GM18519 (cell line): ENCODE results near the gene LCE1C.

Experiments
- ATAC-seq: cut with Tn5 transposase; IDR thresholded peaks from one replicate; pipeline ENCODE4 v1.9.1; 2021; ENCODE audit warnings: mild to moderate bottlenecking, moderate library complexity; ENCODE audit not compliant: unreplicated experiment, low FRiP score

The LCE1C gene

DNA sequence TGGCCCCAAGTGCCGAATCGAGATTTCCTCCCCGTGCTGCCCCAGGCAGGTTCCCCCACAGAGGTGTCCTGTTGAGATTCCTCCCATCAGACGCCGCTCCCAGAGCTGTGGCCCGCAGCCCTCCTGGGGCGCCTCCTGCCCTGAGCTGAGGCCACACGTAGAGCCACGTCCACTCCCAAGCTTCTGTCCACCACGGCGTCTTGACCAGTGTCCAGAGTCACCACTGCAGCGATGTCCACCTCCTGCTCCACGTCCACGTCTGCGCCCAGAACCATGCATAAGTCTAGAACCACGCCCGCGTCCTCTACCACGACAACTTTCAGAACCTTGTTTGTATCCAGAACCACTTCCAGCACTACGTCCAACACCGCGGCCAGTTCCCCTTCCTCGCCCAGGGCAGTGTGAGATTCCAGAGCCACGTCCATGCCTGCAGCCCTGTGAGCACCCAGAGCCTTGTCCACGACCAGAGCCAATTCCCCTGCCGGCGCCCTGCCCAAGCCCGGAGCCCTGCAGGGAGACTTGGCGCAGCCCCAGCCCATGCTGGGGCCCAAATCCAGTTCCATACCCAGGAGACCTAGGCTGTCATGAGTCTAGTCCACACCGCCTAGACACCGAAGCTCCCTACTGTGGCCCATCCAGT lies 45.8 kb downstream of the LCE1C start:
- ATAC-seq = no peak

DNA sequence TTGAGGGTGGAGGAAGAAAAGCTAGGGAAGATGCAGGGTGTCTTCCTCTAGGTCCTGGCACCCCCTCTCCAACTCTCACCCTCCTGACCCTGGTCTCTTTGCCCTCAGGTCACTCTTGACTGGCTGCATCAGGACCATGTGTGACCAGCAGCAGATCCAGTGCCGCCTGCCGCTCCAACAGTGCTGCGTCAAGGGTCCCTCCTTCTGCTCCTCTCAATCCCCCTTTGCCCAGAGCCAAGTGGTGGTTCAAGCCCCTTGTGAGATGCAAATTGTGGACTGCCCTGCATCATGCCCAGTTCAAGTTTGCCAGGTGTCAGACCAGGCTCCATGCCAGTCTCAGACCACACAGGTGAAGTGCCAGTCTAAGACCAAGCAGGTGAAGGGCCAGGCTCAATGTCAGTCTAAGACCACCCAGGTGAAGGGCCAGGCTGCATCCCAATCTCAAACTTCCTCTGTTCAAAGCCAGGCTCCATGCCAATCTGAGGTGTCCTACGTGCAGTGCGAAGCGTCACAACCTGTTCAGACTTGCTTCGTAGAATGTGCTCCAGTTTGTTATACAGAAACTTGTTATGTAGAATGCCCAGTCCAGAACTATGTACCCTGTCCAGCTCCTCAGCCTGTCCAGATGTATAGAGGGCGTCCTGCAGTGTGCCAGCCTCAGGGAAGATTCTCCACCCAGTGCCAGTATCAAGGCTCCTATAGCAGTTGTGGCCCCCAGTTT lies 46.8 kb downstream of the LCE1C start:
- no peak for ATAC-seq

DNA sequence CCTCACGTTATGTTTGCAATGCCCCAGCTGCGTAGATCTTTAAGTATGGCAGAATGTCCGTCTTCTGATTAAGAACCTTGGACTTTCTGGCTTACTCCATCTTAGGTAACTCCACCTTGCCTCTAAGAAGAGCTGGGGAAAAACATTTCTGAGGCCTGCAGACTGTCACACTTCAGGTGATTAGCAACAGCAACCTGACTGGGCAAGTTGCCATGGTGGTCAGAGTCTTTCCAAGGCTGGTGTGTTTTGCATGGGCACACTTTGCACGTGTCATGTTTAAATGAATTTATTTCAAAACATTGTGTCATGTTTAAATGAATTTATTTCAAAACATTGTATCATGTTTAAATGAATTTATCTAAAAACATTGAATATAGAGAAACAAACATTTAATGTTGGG lies 47.8 kb downstream of the LCE1C start:
- ATAC-seq = no peak

DNA sequence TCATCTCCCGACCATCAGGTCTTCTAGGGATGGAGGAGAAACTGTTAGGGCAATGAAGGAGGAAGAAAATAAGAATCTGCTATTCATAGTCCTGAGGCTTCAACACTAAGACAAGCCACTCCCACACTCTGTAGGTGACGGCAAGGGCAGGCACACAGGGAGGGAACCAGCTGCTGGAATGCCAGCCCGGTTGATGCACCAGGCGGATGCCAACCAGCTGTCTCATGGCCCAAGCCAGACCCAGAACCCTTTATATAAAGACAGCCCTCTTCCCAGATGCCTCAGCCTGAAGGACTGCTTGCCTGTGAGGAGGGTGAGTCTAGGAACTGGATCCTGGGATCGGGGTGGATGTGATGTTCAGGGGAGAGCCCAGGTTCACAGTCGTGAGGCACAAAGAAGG lies 48.7 kb downstream of the LCE1C start, which contains the start of gene KPRP:
TSS of gene KPRP (plus strand) at position 279 of the 400 bp plus-strand sequence. CDS start 1,564 bp downstream, outside the sequence.
- ATAC-seq = no peak

DNA sequence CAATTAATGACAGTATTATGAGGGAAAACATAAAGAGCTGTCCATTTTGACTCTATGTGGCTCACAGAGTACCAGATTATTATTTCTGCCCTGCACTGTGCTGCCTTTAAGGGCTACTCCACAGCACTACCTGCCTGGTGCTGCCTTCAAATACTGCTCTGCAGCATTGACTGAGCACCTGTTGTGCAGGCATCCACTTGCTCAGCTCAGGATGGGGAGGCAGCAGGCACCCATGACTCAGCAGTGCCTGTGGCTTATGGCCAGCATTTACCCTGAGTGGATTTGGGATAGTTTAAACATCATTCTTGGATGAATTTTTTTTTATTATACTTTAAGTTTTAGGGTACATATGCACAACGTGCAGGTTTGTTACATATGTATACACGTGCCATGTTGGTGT lies 49.6 kb downstream of the LCE1C start:
- ATAC-seq = no peak
